ENCODE data around the gene PDE4C.
"Not testable (repeated sequence)": the region's sequence is repeated elsewhere in the genome, so short reads cannot be mapped to it uniquely, and the experiment has no call there.

PDE4C gene

DNA sequence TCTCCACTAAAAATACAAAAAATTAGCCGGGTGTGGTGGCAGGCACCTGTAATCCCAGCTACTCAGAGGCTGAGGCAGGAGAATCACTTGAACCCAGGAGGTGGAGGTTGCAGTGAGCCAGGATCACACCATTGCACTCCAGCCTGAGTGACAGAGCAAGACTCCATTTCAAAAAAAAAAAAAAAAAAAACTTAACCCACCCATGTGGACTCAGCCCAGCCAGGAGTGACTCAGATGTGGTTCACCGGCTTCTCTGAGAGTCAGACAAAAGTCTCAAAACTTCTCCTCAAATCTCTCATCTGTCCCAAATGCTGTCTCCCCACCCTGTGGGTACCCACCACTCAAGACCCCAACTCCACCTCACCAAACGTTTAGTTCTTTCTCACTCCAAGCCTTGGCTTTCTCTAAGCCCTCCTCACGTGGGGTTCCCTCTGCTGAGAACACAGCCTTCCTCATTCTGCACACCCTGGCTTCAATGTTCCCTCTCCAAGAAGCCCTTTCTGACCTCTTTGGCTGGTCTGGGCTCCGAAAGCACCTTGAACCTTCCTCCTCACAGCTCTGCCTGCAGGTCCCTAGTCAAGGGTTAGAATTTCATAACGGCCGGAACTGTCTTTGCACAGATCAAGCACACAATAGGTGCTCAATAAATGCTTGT, 11.3 kb downstream of the PDE4C start:
- peak; percentile 65 for DNase-seq (ENCODE audit: low read depth)
- TF ChIP-seq, protein P1, sequence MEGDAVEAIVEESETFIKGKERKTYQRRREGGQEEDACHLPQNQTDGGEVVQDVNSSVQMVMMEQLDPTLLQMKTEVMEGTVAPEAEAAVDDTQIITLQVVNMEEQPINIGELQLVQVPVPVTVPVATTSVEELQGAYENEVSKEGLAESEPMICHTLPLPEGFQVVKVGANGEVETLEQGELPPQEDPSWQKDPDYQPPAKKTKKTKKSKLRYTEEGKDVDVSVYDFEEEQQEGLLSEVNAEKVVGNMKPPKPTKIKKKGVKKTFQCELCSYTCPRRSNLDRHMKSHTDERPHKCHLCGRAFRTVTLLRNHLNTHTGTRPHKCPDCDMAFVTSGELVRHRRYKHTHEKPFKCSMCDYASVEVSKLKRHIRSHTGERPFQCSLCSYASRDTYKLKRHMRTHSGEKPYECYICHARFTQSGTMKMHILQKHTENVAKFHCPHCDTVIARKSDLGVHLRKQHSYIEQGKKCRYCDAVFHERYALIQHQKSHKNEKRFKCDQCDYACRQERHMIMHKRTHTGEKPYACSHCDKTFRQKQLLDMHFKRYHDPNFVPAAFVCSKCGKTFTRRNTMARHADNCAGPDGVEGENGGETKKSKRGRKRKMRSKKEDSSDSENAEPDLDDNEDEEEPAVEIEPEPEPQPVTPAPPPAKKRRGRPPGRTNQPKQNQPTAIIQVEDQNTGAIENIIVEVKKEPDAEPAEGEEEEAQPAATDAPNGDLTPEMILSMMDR (IDR thresholded peaks at IDR 0.05; ENCODE audit: insufficient read depth, low read depth, low read length, missing control alignments) = no peak

GRCh38 chr19:18211683-18212082, 14.6 kb downstream of the PDE4C start:
- no peak for DNase-seq (ENCODE audit: low read depth)
- TF ChIP-seq, protein P1 (IDR thresholded peaks at IDR 0.05; ENCODE audit: insufficient read depth, low read depth, low read length, missing control alignments) = no peak

More for the DNA sequence above, 11.3 kb downstream of the PDE4C start:
- H3K4me3 ChIP-seq (ENCODE audit: low read length) = no peak overlapping the region

DNA sequence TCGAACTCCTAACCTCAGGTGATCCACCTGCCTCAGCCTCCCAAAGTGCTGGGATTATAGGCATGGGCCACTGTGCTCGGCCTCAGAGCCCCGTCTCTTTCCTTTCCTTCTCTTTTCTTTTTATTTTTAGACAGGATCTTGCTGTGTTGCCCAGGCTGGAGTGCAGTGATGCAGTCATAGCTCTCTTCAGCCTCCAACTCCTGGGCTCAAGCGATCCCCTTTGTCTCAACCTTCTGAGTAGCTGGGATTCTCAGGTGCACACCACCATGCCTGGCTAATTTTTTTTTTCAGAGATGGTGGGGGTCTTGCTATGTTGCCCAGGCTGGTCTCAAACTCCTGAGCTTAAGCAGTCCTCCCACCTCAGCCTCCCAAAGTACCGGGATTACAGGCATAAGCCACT, 16.3 kb downstream of the PDE4C start:
- not testable (repeated sequence) for DNase-seq (ENCODE audit: low read depth); H3K4me3 ChIP-seq (ENCODE audit: low read length)

More at GRCh38 chr19:18211683-18212082, 14.6 kb downstream of the PDE4C start:
- H3K4me3 ChIP-seq (ENCODE audit: low read length) = no peak overlapping the region

- TF ChIP-seq, protein P1 (IDR thresholded peaks at IDR 0.05; ENCODE audit: insufficient read depth, low read depth, low read length, missing control alignments) = peak; percentile 53
- no peak overlapping the region for H3K4me3 ChIP-seq (ENCODE audit: low read length)
- DNase-seq (ENCODE audit: low read depth) = no peak
Measured at GRCh38 chr19:18208098-18208951, 17.9 kb downstream of the PDE4C start.

- TF ChIP-seq, protein P1 (IDR thresholded peaks at IDR 0.05; ENCODE audit: insufficient read depth, low read depth, low read length, missing control alignments) = no peak
- no peak for DNase-seq (ENCODE audit: low read depth)
- H3K4me3 ChIP-seq (ENCODE audit: low read length) = no peak overlapping the region
Measured at GRCh38 chr19:18206018-18206417, 20.2 kb downstream of the PDE4C start.

GRCh38 chr19:18205200-18205892, 20.9 kb downstream of the PDE4C start:
- peak; percentile 62 for DNase-seq (ENCODE audit: low read depth)
- H3K4me3 ChIP-seq (ENCODE audit: low read length) = peak overlapping the region; percentile 84
- TF ChIP-seq, protein P1 (IDR thresholded peaks at IDR 0.05; ENCODE audit: insufficient read depth, low read depth, low read length, missing control alignments) = no peak
